Astrocyte (in vitro differentiated cells and primary cell): Measurements from ENCODE around the gene TTYH1. TPM values are rescaled to one million over a fixed set of nuclear protein-coding genes. Genes with fewer than 3 reads are reported as not detected.

Source experiments
- DNase-seq: peaks from one replicate; pipeline ENCODE4 v3.0.0-alpha.2; 2010; ENCODE audit warnings: low read depth
- FAIRE-seq: peaks from 2 replicates; lab custom pipeline; 2011; peaks lifted over from hg19 to GRCh38; lab: Jason Lieb, UNC
- H2AFZ ChIP-seq: 2 replicates; pipeline ENCODE4 v1.6.0; 2012; ENCODE audit warnings: low read depth, low read length, inconsistent platforms
- H3K27ac ChIP-seq: 2 replicates; pipeline ENCODE4 v1.5.1; 2011; ENCODE audit warnings: low read depth, low read length, inconsistent platforms
- H3K27me3 ChIP-seq: 2 replicates; pipeline ENCODE4 v1.6.0; 2011; ENCODE audit warnings: low read length, inconsistent platforms; ENCODE audit not compliant: insufficient read depth
- H3K36me3 ChIP-seq: 2 replicates; pipeline ENCODE4 v1.5.1; 2011; ENCODE audit warnings: low read length, inconsistent platforms; ENCODE audit not compliant: insufficient read depth
- H3K4me1 ChIP-seq: 2 replicates; pipeline ENCODE4 v1.5.1; 2011; ENCODE audit warnings: low read length, inconsistent platforms; ENCODE audit not compliant: insufficient read depth
- H3K4me2 ChIP-seq: 2 replicates; pipeline ENCODE4 v1.6.0; 2012; ENCODE audit warnings: low read length, inconsistent platforms
- H3K4me3 ChIP-seq: 2 replicates; pipeline ENCODE4 v1.5.1; 2011; ENCODE audit warnings: low read depth, mild to moderate bottlenecking, low read length, inconsistent platforms; ENCODE audit not compliant: insufficient read depth
- H3K79me2 ChIP-seq: 2 replicates; pipeline ENCODE4 v1.6.0; 2012; ENCODE audit warnings: mild to moderate bottlenecking, low read length, inconsistent platforms; ENCODE audit not compliant: insufficient read depth
- H3K9ac ChIP-seq: 2 replicates; pipeline ENCODE4 v1.6.0; 2012; ENCODE audit warnings: mild to moderate bottlenecking, low read length, inconsistent platforms
- H3K9me3 ChIP-seq: 2 replicates; pipeline ENCODE4 v1.5.1; 2012; ENCODE audit warnings: low read depth, mild to moderate bottlenecking, low read length, inconsistent platforms; ENCODE audit not compliant: insufficient read depth
- H4K20me1 ChIP-seq: 2 replicates; pipeline ENCODE4 v1.6.0; 2012; ENCODE audit warnings: low read length, inconsistent platforms; ENCODE audit not compliant: insufficient read depth
- H3K27ac Mint-ChIP-seq: one replicate; pipeline ENCODE4 v1.8.0; 2021; ENCODE audit warnings: mild to moderate bottlenecking, mixed read lengths; ENCODE audit not compliant: unreplicated experiment
- H3K27me3 Mint-ChIP-seq: one replicate; pipeline ENCODE4 v1.8.0; 2021; ENCODE audit warnings: low read depth, mixed read lengths; ENCODE audit not compliant: unreplicated experiment
- H3K36me3 Mint-ChIP-seq: one replicate; pipeline ENCODE4 v1.8.0; 2021; ENCODE audit warnings: low read depth, mixed read lengths; ENCODE audit not compliant: unreplicated experiment
- H3K4me1 Mint-ChIP-seq: one replicate; pipeline ENCODE4 v1.8.0; 2021; ENCODE audit warnings: low read depth, mixed read lengths; ENCODE audit not compliant: unreplicated experiment
- H3K4me3 Mint-ChIP-seq: one replicate; pipeline ENCODE4 v1.8.0; 2021; ENCODE audit warnings: mild to moderate bottlenecking, moderate library complexity, mixed read lengths; ENCODE audit not compliant: unreplicated experiment
- H3K9me3 Mint-ChIP-seq: one replicate; pipeline ENCODE4 v1.8.0; 2021; ENCODE audit warnings: mild to moderate bottlenecking, mixed read lengths; ENCODE audit not compliant: unreplicated experiment
- CTCF ChIP-seq: IDR thresholded peaks from 2 replicates; pipeline ENCODE4 v1.5.1; 2011; ENCODE audit warnings: low read depth, mild to moderate bottlenecking, inconsistent platforms, low read length, moderate library complexity; ENCODE audit not compliant: insufficient read depth
- EZH2 ChIP-seq: IDR thresholded peaks from 2 replicates; pipeline ENCODE4 v1.6.1; 2012; ENCODE audit warnings: mild to moderate bottlenecking, low read length, inconsistent platforms; ENCODE audit not compliant: insufficient read depth
- total RNA-seq: library from RNA; stranded (reverse); gene quantifications from 2 replicates; pipeline ENCODE4 v1.2.1, GENCODE V29; 2021

The TTYH1 gene
- total RNA-seq, 1 donor from 2014 or later: 8.4 TPM

GRCh38 chr19:54405628-54406027 is 9.6 kb upstream of the TTYH1 start:
- DNase-seq: no peak
- Mint-ChIP-seq H3K36me3 (no peaks in the 10 kb centered on the region), H3K4me1 (no peaks in the 10 kb centered on the region), H3K27ac (no peak overlapping the region), H3K9me3 (no peaks in the 10 kb centered on the region), H3K4me3 (no peak overlapping the region), H3K27me3 (peaks cover 11% of the 10 kb centered on the region)
- no peak overlapping the region for H2AFZ ChIP-seq
- no peak overlapping the region for H3K4me3 ChIP-seq
- no peak for TF ChIP-seq CTCF
- TF ChIP-seq EZH2: no peak
- no peaks in the 10 kb centered on the region for H4K20me1 ChIP-seq
- H3K9ac ChIP-seq: no peak overlapping the region
- H3K79me2 ChIP-seq: no peaks in the 10 kb centered on the region
- no peak overlapping the region for H3K27ac ChIP-seq
- FAIRE-seq: no peak
- H3K4me1 ChIP-seq: no peaks in the 10 kb centered on the region
- H3K4me2 ChIP-seq: no peak overlapping the region
- peaks cover 3% of the 10 kb centered on the region for H3K9me3 ChIP-seq
- H3K36me3 ChIP-seq: no peaks in the 10 kb centered on the region
- H3K27me3 ChIP-seq: no peaks in the 10 kb centered on the region

GRCh38 chr19:54407780-54408179 is 7.5 kb upstream of the TTYH1 start:
- H3K79me2 ChIP-seq: no peaks in the 10 kb centered on the region
- DNase-seq: no peak
- no peak overlapping the region for H3K4me3 Mint-ChIP-seq
- H3K9me3 ChIP-seq: peaks cover 3% of the 10 kb centered on the region
- no peaks in the 10 kb centered on the region for H4K20me1 ChIP-seq
- FAIRE-seq: no peak
- no peaks in the 10 kb centered on the region for H3K4me1 Mint-ChIP-seq
- H3K27ac ChIP-seq: no peak overlapping the region
- H3K9ac ChIP-seq: no peak overlapping the region
- no peak overlapping the region for H2AFZ ChIP-seq
- H3K36me3 ChIP-seq: no peaks in the 10 kb centered on the region
- H3K4me1 ChIP-seq: no peaks in the 10 kb centered on the region
- peaks cover 23% of the 10 kb centered on the region for H3K27me3 Mint-ChIP-seq
- H3K27me3 ChIP-seq: no peaks in the 10 kb centered on the region
- H3K4me3 ChIP-seq: no peak overlapping the region
- H3K9me3 Mint-ChIP-seq: no peaks in the 10 kb centered on the region
- H3K27ac Mint-ChIP-seq: no peak overlapping the region
- TF ChIP-seq CTCF (no peak), EZH2 (no peak)
- no peak overlapping the region for H3K4me2 ChIP-seq
- H3K36me3 Mint-ChIP-seq: no peaks in the 10 kb centered on the region

- no peaks in the 10 kb centered on the region for H3K79me2 ChIP-seq
- H3K4me1 Mint-ChIP-seq: no peaks in the 10 kb centered on the region
- no peaks in the 10 kb centered on the region for H4K20me1 ChIP-seq
Measured at GRCh38 chr19:54408456-54409026, 6.7 kb upstream of the TTYH1 start.

More at GRCh38 chr19:54408456-54409026, 6.7 kb upstream of the TTYH1 start:
- H3K36me3 Mint-ChIP-seq: no peaks in the 10 kb centered on the region
- Histone ChIP-seq H3K4me2 (no peak overlapping the region), H3K27ac (no peak overlapping the region), H3K4me1 (no peaks in the 10 kb centered on the region), H3K9ac (no peak overlapping the region), H3K4me3 (no peak overlapping the region), H2AFZ (no peak overlapping the region), H3K9me3 (peaks cover 3% of the 10 kb centered on the region), H3K27me3 (no peaks in the 10 kb centered on the region), H3K36me3 (no peaks in the 10 kb centered on the region)
- H3K27ac Mint-ChIP-seq: no peak overlapping the region
- TF ChIP-seq EZH2 (no peak), CTCF (no peak)
- H3K4me3 Mint-ChIP-seq: no peak overlapping the region
- DNase-seq (no peak), FAIRE-seq (no peak)
- H3K27me3 Mint-ChIP-seq: peaks cover 28% of the 10 kb centered on the region
- no peaks in the 10 kb centered on the region for H3K9me3 Mint-ChIP-seq
